Muscle of back (tissue), 11 donors: ENCODE results near the gene GJC2. TPM values are rescaled to one million over a fixed set of nuclear protein-coding genes. Genes with fewer than 3 reads are reported as not detected.

Experiments used
- DNase-seq, 3 donors: peaks; one replicate each; pipeline versions ENCODE4 v3.0.0 to v3.0.0-alpha.2; 2013
- polyA plus RNA-seq, 10 donors: library from polyadenylated mRNA; unstranded; fragments of 120-200 nt; gene quantifications; one replicate each; pipeline ENCODE4 v1.2.1, GENCODE V29; 2013; ENCODE audit not compliant: insufficient read length in 10 of 10

Gene GJC2
- polyA plus RNA-seq, 10 donors: 0.62 to 1.5 (median 0.83) TPM

DNA sequence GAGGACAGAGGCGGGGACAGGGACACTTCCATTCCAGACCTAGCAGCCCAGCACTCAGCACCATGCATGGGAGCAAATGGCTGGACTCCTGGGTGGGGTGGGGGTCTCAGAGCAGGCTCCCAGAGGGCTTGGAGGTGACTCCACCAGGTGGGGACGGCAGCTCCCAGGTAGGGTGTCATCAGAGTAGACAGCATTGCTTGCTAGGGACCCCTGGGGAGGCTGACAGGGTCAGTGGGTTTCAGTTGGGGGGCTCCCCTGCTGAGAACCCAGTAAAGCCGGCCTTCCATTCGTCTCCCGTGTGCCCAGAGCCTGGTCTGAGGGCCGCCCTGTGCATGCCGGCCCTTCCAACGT is 4.8 kb upstream of the GJC2 start:
- no peak for DNase-seq

DNA sequence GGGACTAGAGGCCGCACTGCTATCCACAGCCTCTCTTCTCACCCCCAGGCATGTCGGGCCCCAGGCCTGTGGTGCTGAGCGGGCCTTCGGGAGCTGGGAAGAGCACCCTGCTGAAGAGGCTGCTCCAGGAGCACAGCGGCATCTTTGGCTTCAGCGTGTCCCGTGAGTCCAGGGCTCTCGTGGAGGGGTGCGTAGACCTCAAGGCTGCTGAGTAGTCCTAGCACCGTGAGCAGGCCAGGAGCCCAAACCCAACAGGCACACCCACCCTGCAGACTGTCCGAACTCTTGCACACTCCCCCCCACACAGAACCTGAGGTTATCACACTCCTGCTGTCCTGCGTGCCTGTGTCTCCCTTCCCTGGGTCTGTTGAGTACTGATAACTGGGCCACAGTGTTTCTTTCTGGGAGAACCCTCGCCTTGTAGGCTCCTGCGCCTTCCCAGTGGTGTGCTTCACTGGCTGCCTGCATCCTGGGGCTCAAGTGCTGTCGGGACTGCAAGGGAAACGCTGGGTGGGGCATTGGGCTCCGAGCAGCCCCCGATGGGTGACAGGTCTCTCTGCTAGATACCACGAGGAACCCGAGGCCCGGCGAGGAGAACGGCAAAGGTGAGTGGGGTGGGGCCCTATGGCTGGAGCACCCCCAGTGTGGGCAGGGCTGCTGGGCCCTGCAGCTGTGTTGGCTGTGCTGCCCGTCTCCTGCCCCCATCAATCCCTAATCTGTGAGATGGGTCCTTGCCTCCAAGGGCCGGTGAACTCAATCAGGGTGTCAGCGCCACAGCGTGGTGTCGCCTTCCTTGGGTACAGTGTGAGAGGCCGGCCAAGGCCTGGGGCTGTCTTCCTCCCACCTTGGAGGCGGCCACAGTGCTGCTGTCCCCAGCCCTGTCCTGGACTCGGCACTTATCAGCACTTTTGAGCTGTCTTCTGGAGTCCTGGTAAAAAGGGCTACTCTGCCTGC is 4.0 kb upstream of the GJC2 start:
- no peak for DNase-seq

DNA sequence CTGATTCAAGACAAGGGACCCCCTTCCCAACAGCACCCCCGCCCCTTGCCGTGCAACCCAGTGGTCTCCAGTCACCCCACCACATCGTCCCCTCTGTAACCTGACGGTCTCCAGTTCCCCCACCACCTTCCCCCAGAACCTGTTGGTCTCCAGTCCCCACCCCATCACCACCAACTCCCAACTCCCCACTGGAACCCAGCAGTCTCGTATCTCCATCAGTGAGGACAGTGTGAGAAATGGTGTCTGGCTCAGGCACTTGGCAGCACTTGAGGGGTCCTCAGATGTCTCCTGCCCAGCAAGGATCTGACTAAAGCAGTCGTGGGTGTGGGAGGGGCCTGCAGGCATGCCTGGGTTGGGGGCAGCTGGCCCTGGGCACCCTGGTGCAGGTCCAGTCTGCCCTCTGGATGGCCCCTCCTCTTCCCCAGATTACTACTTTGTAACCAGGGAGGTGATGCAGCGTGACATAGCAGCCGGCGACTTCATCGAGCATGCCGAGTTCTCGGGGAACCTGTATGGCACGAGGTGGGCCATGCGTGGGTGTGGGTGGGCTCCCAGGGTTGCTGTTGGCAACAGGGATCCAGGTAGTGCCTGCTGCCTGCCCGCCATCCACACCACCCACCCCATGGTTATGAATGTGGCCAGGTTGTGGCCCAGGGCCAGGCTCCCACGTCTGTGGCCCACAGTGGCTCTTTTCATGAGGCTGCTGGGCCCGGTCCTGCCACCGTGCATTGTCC is 3.1 kb upstream of the GJC2 start:
- DNase-seq: no peak

- no peak for DNase-seq
Observed at GRCh38 chr1:228147151-228147693, 2.5 kb upstream of the GJC2 start.

- DNase-seq: no peak
Observed at GRCh38 chr1:228147768-228148167, 2.0 kb upstream of the GJC2 start.

DNA sequence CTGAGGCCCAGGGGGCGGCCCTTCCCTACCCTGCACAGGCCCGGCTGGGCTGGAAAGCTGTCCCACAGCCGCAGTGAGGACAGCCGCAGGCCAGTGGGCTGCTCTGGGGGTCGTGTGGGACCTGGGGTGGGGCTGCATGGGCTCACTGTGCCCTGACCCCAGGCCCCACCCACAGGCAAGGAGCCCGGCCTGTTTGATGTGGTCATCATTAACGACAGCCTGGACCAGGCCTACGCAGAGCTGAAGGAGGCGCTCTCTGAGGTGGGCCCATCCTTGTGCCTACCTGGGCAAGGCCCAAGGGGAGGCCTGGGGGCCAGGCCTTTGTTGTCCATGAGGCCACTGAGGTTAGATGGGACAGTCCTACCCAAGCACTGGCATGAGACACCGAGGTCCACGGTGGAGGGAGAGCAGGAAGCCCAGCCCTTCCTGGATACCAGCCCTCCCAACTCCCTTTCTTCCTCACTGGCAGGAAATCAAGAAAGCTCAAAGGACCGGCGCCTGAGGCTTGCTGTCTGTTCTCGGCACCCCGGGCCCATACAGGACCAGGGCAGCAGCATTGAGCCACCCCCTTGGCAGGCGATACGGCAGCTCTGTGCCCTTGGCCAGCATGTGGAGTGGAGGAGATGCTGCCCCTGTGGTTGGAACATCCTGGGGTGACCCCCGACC is 1.4 kb upstream of the GJC2 start:
- DNase-seq: no peak

DNA sequence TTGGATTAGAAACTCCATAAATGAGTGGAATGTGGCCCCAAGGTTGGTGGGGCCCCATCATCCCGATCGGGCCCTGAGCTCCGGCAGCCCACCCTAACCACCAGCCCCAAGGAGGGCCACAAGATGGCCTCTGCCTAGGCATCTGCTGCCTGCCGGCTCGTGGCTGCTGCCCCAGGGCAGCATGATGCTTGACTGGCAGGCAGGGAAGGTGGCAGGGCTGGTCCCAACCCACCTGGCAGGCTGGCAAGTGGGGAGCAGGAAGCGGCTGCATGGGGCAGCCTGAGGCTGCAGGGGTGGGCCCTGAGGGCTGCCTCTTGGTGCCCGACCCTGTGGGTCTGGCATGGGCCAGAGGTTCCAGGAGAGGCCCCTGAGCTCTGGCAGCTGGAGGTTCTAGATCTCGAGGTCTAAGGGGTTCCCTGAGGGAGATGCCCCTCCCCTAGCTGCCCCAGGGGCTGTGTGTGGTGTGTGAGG is 760 bp upstream of the GJC2 start:
- DNase-seq: no peak

DNA sequence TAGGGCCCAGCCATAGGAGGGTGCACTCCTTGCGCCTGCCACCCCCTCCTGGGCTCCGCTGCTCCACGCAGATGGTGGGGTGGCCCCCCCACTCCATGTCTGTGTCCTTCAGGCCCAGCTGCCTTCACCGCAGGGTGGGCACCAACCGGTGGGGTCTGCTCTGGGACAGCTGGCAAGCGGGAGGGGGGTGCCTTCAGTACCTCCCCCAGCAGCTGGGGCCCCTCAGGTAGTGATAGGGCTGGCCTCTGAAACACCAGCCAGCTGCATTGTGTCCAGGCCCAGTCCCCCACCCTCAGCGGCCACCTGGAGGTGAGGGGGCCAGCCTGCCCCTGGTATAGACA is 360 bp downstream of the GJC2 start:
- DNase-seq: no peak

DNA sequence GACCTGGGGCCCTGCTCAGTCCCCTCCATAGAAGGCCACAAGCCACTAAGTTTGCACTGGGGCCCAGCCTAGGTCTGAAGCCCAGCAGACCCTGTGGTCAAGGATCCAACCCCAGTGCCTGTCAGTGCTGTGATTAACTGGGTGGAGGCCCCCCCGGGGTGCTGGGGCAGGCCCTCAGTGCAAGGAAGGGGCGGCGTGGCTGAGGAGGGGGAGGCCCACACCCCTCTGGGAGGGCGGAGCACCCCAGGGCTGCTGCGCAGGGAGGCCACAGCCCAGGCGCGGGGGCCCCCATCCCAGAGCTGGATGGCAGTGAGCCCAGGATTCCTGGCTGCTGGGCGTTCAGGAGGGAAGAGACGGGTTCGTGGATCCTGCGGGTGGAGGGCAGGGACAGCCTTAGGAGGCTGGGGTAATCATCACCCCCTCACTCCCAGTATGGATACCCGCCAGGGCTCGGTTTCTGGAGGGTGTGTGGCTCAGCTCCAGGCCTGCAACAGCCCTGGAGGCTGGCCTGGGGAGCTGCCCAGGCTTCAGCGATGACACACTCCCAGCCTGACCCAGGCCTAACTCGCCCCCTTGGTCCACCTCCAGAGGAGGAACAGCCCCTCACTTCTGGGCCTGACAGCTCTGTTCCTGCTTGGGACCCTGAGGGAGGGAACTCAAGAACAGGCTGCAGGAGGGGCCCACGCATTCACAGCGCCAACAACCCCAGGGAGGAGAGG is 890 bp downstream of the GJC2 start:
- peak; percentile 54 to 91 (median 79) for DNase-seq

DNA sequence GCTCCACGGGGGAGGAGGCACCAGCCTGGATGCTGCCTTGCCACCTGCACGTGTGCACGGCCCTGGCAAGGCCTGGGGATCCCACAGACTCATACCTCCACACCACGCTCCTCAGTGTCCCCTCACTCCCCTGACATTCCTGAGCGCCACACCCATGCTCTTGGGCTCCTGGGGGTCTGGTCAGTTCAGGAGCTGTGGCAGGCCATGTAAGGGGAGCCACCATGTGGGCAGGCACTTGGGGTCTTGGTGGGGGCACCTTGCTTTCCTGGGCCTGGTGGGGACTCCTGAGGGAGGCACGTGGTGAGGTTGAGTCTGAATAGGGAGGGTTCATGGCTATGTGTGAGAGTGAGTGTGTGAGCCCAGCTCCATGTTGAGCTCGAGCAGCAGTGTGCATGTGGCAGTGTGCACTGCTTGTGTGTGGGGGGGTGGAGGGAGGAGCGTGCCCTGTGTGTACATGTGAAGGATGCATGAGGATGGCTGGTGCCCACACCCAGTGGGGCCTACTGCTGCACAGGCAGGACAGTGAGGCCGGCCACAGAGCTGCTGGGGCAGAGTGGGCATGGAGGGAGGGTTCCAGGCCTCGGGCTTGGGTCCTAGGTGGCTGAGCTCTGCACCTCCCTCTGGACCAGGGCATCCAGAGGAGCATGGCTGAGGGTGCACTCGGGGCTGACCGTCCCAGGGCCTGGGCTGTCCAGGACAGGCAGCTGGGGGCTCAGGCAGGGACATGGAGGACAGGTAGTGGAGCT is 1.6 kb downstream of the GJC2 start:
- no peak for DNase-seq

DNA sequence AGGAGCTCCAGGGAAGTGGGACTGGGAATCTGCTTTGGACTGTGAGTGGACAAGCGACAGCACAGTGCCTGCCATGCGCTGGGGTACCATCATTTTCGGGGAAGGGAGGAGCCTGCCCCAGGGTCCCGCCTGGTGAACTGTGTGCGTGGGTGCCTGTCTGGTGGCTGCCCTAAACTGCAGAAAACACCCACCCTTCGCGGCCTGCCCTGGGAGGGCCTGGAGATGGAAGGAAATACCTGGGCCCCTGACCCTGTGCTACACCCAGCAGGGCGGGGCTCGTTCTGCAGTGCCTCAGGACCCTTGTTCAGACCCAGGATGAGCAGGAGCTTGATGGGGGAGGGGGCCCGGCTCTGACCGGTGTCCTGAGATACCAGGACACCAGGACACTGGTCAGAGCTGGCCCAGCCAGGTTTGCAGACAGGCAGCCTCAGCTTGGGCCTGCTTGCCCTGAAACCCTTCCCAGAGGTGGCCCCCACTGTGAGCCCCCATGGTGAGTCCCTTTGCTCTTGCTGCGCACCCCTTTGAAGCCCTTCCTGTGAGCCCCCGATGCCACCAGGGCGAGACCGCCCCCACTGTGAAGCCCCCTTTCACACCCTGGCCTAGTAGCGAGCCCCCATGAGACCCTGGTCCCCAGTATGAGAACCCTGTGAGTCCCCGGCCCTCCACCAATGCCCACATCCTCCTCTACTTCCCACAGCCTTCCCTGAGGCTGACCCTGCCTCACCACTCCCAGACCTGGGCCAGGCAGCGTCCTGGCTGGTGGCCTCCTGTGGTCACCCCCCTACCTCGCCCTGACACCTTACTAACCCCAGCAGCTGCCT is 2.6 kb downstream of the GJC2 start:
- DNase-seq: no peak

DNA sequence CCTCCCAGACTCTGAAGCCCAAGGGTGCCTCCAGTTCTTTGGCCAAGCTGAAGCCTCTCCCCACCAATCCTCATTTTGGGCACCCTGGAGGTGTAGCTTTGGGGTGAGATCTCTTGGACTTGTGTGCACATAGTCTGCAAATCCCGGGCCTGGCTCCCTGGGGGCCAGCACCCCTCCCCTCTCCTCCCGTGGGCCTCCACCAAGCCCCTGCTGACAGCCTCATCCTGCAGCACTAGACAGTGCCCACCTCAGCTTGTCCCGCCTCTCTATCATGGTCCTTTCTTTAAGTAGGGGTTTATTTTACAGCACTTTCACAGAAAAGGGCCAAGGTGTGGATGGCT is 3.2 kb downstream of the GJC2 start:
- no peak for DNase-seq

- no peak for DNase-seq
Observed at GRCh38 chr1:228154021-228154669, 4.4 kb downstream of the GJC2 start.

DNA sequence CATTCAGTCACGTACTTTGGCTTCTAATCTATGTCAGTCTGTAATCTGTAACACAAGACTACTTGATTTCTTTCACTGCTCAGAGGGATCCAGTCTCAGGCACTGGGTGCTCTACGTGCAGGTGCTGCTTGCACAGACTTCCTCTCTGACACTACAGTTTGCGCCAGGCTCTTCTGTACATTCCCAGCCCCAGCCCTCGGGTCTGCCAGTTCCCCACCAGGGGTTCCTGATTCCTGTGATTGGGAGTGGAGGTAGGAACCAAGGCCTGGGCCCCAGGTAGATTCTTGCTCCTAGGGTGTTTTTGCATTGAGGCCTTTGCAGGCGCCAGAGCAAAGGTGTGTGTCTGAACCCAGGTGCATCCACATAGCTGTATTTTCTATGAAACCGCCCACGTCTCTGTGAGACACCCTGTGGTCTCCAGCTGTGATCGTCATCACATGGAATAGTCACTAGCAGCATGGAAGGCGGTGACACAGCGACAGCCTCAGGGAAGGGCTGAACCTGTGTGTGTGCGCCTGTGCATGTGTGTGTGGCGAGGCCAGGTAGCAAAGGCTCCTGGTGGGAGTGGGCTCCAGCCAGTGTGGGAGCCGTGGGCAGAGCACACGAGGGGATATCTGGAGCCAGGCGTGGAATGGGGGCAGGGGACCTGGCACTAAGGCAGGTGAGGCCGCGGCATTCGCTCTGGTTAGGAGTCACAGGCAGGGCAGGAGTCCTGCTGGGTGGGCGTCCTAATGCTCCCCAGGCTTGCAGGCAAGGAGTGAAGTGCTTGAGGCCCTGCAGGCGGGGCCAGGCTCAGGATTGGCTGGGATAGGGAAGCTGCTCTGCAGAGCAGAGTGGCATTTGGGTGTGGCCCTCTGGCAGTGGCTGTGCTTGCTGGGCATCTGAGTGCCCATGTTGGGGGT is 5.2 kb downstream of the GJC2 start:
- no peak for DNase-seq

DNA sequence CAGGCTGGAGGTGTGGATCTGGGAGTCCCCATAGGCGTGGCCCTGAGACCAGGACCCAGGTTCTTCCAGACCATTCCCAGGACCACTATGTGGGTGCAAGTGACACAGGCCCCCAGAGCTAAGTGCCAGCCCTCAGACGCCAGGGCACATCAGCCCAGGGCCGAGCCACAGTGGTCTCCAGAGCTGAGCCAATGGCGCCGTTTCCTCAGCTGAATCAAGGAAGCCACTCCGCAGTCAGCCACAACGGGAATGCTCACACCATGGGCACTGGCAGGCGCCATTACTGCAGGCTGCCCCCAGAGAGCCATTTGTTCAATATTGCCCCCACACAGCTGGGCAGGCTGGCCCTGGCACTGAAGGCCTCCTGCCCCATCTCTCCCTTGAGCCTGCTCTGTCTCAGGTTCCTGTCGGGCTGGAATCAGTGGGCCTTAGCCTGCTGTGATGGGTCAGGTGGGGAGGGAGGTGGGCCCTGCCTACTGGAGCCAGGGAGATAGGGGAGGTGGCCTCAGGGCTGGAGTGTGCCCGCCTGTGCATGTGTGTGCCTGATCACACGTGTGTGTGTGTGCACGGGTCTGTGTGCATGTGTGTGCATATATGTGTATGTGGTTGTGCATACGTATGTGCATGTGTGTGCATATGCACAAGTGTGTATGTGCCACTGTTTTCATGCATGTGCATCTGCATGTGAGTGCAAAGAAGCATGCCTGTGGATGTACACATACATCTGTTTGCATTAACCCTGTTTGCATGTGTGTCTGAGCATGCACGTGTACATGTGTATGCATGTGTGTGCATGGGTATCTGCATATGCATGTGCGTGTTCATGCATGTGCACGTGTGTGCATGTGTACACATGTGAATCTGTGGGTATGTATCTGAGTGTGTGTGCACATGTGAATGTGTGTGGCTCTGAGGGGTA is 6.1 kb downstream of the GJC2 start:
- no peak for DNase-seq

DNA sequence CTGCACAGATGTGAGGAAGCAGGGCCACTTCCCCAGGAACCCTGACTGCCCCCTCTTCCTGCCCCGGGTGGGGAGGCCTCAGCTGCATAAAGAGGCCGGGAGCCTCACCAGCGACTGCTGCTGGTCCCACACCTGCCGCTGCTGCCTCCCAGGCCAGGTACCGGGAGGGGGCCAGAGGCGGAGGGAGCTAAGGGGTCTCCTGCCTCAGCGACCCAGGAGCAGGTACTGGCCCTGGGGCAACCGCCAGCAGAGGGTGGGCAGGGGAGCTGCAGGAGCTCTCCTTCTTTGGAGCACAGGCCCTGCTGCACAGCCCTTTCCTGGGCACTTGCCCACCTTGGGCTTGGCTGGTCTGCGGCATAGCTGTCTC is 6.8 kb downstream of the GJC2 start:
- DNase-seq: no peak

GRCh38 chr1:228156941-228157728 is 7.4 kb downstream of the GJC2 start:
- no peak for DNase-seq
